DOHH2 (cell line): ENCODE measurements around the gene ENDOG.

Experiments used
- CTCF ChIP-seq: fragments of 200-600 bp; sonication (generic); IDR thresholded peaks from one replicate; pipeline ENCODE4 v1.5.1; 2014; ENCODE audit warnings: antibody characterized with exemption, mild to moderate bottlenecking, low read depth, low read length; ENCODE audit not compliant: poor library complexity, severe bottlenecking
- EZH2phosphoT487 ChIP-seq: fragments of 200-600 bp; sonication (generic); IDR thresholded peaks from 2 replicates; pipeline ENCODE4 v1.6.1; 2017; ENCODE audit warnings: borderline replicate concordance, mild to moderate bottlenecking, antibody characterized with exemption, low read length, moderate library complexity, mixed read lengths

GRCh38 chr9:128828267-128828666 lies 10.0 kb downstream of the ENDOG start:
- TF ChIP-seq CTCF = peak; percentile 24
- no peak for TF ChIP-seq EZH2phosphoT487
